Panc1 (cell line): ENCODE measurements around the gene SPACA9. TPM values are rescaled to one million over a fixed set of nuclear protein-coding genes. Genes with fewer than 3 reads are reported as not detected.

Source experiments
- ATAC-seq: fragments of 200-7000 bp; cut with Tn5 transposase; 2 replicates; pipeline ENCODE4 v1.9.1; 2020; ENCODE audit warnings: mild to moderate bottlenecking, moderate library complexity
- BruUV-seq: library from RNA; stranded (reverse); fragments of 400-500 nt; replicated peaks from 2 replicates; lab custom pipeline; 2021; lab: Mats Ljungman, UMichigan
- CTCF ChIA-PET: fragments of 300-600 bp; sonication (Branson Sonifier 250); formaldehyde crosslinking; loops from one replicate; lab custom pipeline; 2022; ENCODE audit warnings: antibody characterized with exemption; lab: Charles Lee
- POLR2A ChIA-PET: fragments of 300-600 bp; sonication (Branson Sonifier 250); formaldehyde crosslinking; loops from one replicate; lab custom pipeline; 2022; ENCODE audit warnings: antibody characterized with exemption; lab: Charles Lee
- DNase-seq: peaks from one replicate; pipeline ENCODE4 v3.0.0-alpha.2; 2010; ENCODE audit warnings: low read depth, low spot score
- H3K27ac ChIP-seq: 2 replicates; pipeline ENCODE4 v1.5.1; 2011; ENCODE audit warnings: mild to moderate bottlenecking, low read length, inconsistent platforms
- H3K27me3 ChIP-seq: fragments of 200-500 bp; sonication (Bioruptor generic); 2 replicates; pipeline ENCODE4 v1.6.0; 2014; ENCODE audit warnings: low read length, inconsistent platforms; ENCODE audit not compliant: control insufficient read depth, insufficient read depth
- H3K36me3 ChIP-seq: fragments of 200-500 bp; sonication (Bioruptor generic); 2 replicates; pipeline ENCODE4 v1.5.1; 2014; ENCODE audit warnings: inconsistent platforms, mild to moderate bottlenecking, low read length, moderate library complexity; ENCODE audit not compliant: control insufficient read depth, insufficient read depth
- H3K4me1 ChIP-seq: 2 replicates; pipeline ENCODE4 v1.5.1; 2011; ENCODE audit warnings: inconsistent platforms, mild to moderate bottlenecking, low read length, moderate library complexity; ENCODE audit not compliant: control insufficient read depth, insufficient read depth
- H3K4me3 ChIP-seq, 2 experiments: 2 replicates each; pipeline ENCODE4 v1.5.1; 2011 to 2012; ENCODE audit warnings: low read depth in 2 of 2, low read length in 2 of 2, mild to moderate bottlenecking in 2 of 2, inconsistent platforms in 1 of 2, moderate library complexity in 1 of 2
- H3K9me3 ChIP-seq: fragments of 200-500 bp; sonication (Bioruptor generic); 2 replicates; pipeline ENCODE4 v1.5.1; 2014; ENCODE audit warnings: low read depth, mild to moderate bottlenecking, inconsistent platforms, low read length, moderate library complexity; ENCODE audit not compliant: control insufficient read depth, insufficient read depth
- CTCF ChIP-seq: fragments of 450-650 bp; IDR thresholded peaks from 2 replicates; pipeline ENCODE4 v1.5.1; 2017; ENCODE audit warnings: mild to moderate bottlenecking
- POLR2AphosphoS5 ChIP-seq: IDR thresholded peaks from 2 replicates; pipeline ENCODE4 v1.6.1; 2012; ENCODE audit warnings: mild to moderate bottlenecking, low read depth, low read length, moderate library complexity
- REST ChIP-seq, 2 experiments: IDR thresholded peaks; 2 replicates each; pipeline ENCODE4 v1.6.1; 2011 to 2012; ENCODE audit warnings: low read depth in 2 of 2, control low read depth in 1 of 2, low read length in 1 of 2, mild to moderate bottlenecking in 1 of 2, moderate library complexity in 1 of 2; ENCODE audit not compliant: insufficient read depth in 1 of 2
- SIN3A ChIP-seq: IDR thresholded peaks from 2 replicates; pipeline ENCODE4 v1.6.1; 2012; ENCODE audit warnings: low read depth, mild to moderate bottlenecking, low read length, moderate library complexity, borderline replicate concordance; ENCODE audit not compliant: insufficient read depth
- TCF7L2 ChIP-seq: IDR thresholded peaks from 2 replicates; pipeline ENCODE4 v1.6.1; 2011; ENCODE audit warnings: mild to moderate bottlenecking, low read depth, low read length, inconsistent platforms
- in situ Hi-C: cut with HindIII; loops from 2 replicates; pipeline ENCODE4 v1.10.0; 2016; ENCODE audit warnings: low sequenced_read_pairs, low pct_unique_long_range_greater_than_20kb
- intact Hi-C: fragments of 100-400 bp; cut with micrococcal nuclease; formaldehyde crosslinking; loops from one replicate; pipeline ENCODE4 v1.10.0; 2022; ENCODE audit not compliant: unreplicated experiment
- total RNA-seq: library from RNA; stranded (reverse); gene quantifications from one replicate; pipeline ENCODE4 v1.2.1, GENCODE V29; 2021; ENCODE audit not compliant: unreplicated experiment

Gene SPACA9
- total RNA-seq, 1 experiment from 2014 or later = 3.0 TPM

GRCh38 chr9:132912131-132912530, 33.4 kb downstream of the SPACA9 start:
- Histone ChIP-seq H3K36me3 (no peaks in the 10 kb centered on the region; the same call in 1 of the 2 replicates), H3K4me1 (no peaks in the 10 kb centered on the region), H3K4me3 (no peak overlapping the region), H3K27ac (no peak overlapping the region), H3K9me3 (no peaks in the 10 kb centered on the region), H3K27me3 (no peaks in the 10 kb centered on the region)
- no peak for TF ChIP-seq POLR2AphosphoS5
- no peak for TF ChIP-seq SIN3A
- no peak for TF ChIP-seq TCF7L2
- TF ChIP-seq REST (IDR thresholded peaks at IDR 0.05; ENCODE audit: insufficient read depth in 1 of 2, low read depth in 2 of 2, low read length in 1 of 2) = no peak
- TF ChIP-seq CTCF = no peak
- CTCF ChIA-PET = no interaction called here
- ATAC-seq (no peak), DNase-seq (no peak)
- BruUV-seq = no TSS peak
- intact Hi-C loops (no loop called here), in situ Hi-C loops (no loop called here)
- POLR2A ChIA-PET = no interaction called here

GRCh38 chr9:132914924-132915323, 36.2 kb downstream of the SPACA9 start:
- DNase-seq (no peak), ATAC-seq (no peak)
- no peaks in the 10 kb centered on the region for H3K4me1 ChIP-seq
- H3K27me3 ChIP-seq = no peaks in the 10 kb centered on the region
- ChIA-PET CTCF (interaction anchor here (0.6 to 0.7 kb wide), 2 partner anchors 57 to 167 kb away, joined by 3 read pairs; no protein-coding TSS in a partner anchor), POLR2A (no interaction called here)
- in situ Hi-C loops (no loop called here), intact Hi-C loops (no loop called here)
- H3K36me3 ChIP-seq = no peaks in the 10 kb centered on the region; the same call in 1 of the 2 replicates
- no peak overlapping the region for H3K4me3 ChIP-seq
- H3K9me3 ChIP-seq = no peaks in the 10 kb centered on the region
- TF ChIP-seq TCF7L2 (no peak), POLR2AphosphoS5 (no peak), REST (IDR thresholded peaks at IDR 0.05; ENCODE audit: insufficient read depth in 1 of 2, low read depth in 2 of 2, low read length in 1 of 2) (no peak), SIN3A (no peak), CTCF (no peak)
- no peak overlapping the region for H3K27ac ChIP-seq
- BruUV-seq = no TSS peak
